HepG2 (cell line): Measurements from ENCODE around the gene AKAP1. TPM values are rescaled to one million over a fixed set of nuclear protein-coding genes. Genes with fewer than 3 reads are reported as not detected.

Source experiments
- BRD4 ChIP-seq: sonication (generic); formaldehyde crosslinking; IDR thresholded peaks from 2 replicates; pipeline ENCODE4 v1.4.0; 2020; ENCODE audit warnings: missing genetic modification reagents
- HMGXB4 ChIP-seq, 2 experiments: sonication (generic) in 1 of 2; formaldehyde crosslinking in 1 of 2; IDR thresholded peaks; 2 replicates each; pipeline versions ENCODE4 v1.4.0 to v1.6.1; 2018 to 2020; ENCODE audit warnings: missing genetic modification reagents in 2 of 2, borderline replicate concordance in 1 of 2, low read depth in 1 of 2, mild to moderate bottlenecking in 1 of 2, missing biosample characterization in 1 of 2
- KLF11 ChIP-seq: IDR thresholded peaks from 2 replicates; pipeline ENCODE4 v1.6.1; 2016; ENCODE audit warnings: missing compliant biosample characterization
- KMT2A ChIP-seq: sonication (generic); formaldehyde crosslinking; IDR thresholded peaks from 2 replicates; pipeline ENCODE4 v1.4.0; 2020; ENCODE audit warnings: missing genetic modification reagents
- MBD4 ChIP-seq: IDR thresholded peaks from 2 replicates; pipeline ENCODE4 v1.6.1; 2012; ENCODE audit warnings: low read length, inconsistent platforms, borderline replicate concordance
- MEIS1 ChIP-seq: sonication (generic); formaldehyde crosslinking; IDR thresholded peaks from 2 replicates; pipeline ENCODE4 v1.9.0; 2021; ENCODE audit warnings: mild to moderate bottlenecking, missing genetic modification reagents, moderate library complexity, borderline replicate concordance
- NFATC3 ChIP-seq: sonication (generic); formaldehyde crosslinking; IDR thresholded peaks from 2 replicates; pipeline ENCODE4 v1.5.1; 2020; ENCODE audit warnings: mild to moderate bottlenecking, missing genetic modification reagents
- SNAI1 ChIP-seq: sonication (generic); formaldehyde crosslinking; IDR thresholded peaks from 2 replicates; pipeline ENCODE4 v1.5.0; 2020; ENCODE audit warnings: mild to moderate bottlenecking, missing genetic modification reagents, borderline replicate concordance
- SP5 ChIP-seq: IDR thresholded peaks from 2 replicates; pipeline ENCODE4 v1.6.1; 2016; ENCODE audit warnings: low read depth, borderline replicate concordance
- ZNF407 ChIP-seq: sonication (generic); formaldehyde crosslinking; IDR thresholded peaks from one replicate; pipeline ENCODE4 v1.5.1; 2020; ENCODE audit warnings: mild to moderate bottlenecking, missing genetic modification reagents; ENCODE audit errors: not compliant biosample characterization
- ZNF414 ChIP-seq: sonication (generic); formaldehyde crosslinking; IDR thresholded peaks from 2 replicates; pipeline ENCODE4 v1.5.0; 2020; ENCODE audit warnings: missing genetic modification reagents
- ZNF766 ChIP-seq: sonication (generic); formaldehyde crosslinking; IDR thresholded peaks from 2 replicates; pipeline ENCODE4 v1.5.0; 2020; ENCODE audit warnings: missing genetic modification reagents, borderline replicate concordance
- polyA plus RNA-seq, 8 experiments: library from polyadenylated mRNA; depleted of rRNA in 3 of 8; stranded (reverse) in 7 of 8; unstranded in 1 of 8; fragments of >200 nt; fragmentation: Illumina TruSeq in 4 of 8; extraction: Trizol in 4 of 8; gene quantifications; 2 replicates each; pipeline versions ENCODE4 v1.2.1 to v1.2.3, GENCODE V29; 2011 to 2016; ENCODE audit warnings: low read depth in 4 of 8, missing spikeins in 1 of 8, mixed read lengths in 1 of 8; ENCODE audit not compliant: insufficient read depth in 1 of 8
- total RNA-seq, 5 experiments: library from RNA; depleted of rRNA; stranded (reverse); fragments of >200 nt; fragmentation: Illumina TruSeq; extraction: Trizol; gene quantifications; 2 replicates each; pipeline ENCODE4 v1.2.3, GENCODE V29; 2016; ENCODE audit warnings: low read depth in 1 of 5
- TF ChIP-seq, protein P1 (sequence below): sonication (generic); formaldehyde crosslinking; IDR thresholded peaks from 2 replicates; pipeline ENCODE4 v1.5.1; 2020; ENCODE audit warnings: missing genetic modification reagents, mild to moderate bottlenecking, borderline replicate concordance

AKAP1 gene
- total and polyA plus RNA-seq, 2 of the 13 experiments (the other 11 are each of a cell fraction or from before 2014, with no cell fraction given), result 101 to 131 TPM

DNA sequence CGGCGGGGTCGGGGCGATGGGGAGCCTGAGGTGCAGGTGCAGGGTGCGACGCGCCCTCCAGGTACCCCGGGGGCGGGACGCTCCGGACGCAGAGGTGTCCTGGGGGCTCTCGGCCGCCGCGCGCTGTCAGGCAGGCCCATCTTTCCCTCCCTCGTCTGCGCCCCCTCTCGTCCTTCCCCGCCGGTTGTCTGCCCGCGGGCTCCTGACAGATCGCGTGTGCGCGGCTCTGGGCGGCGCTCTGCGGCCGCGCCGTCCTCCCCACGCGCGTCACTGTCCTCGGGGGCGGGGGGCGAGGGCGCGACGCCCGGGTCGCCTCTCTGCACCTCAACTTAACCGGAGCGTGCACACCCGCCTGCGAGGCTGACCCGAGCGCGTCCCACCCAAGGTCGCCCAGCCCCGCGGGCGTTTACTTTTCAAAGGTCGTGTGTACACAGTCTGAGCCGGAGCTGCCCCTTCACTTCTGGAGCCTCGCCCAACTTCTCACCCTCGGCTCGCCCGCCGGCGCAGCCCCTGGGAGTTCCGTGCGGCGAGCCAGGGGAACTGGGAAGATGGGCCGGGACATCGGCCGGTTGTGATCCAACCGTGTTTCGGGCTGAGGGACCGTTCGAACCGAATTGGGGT is 512 bp downstream of the AKAP1 start (continued):
- TF ChIP-seq HMGXB4 (CRISPR knock-in tag; IDR thresholded peaks at IDR 0.05; ENCODE audit: borderline replicate concordance in 1 of 2, low read depth in 1 of 2) (peak; percentile 79 to 96), SP5 (CRISPR knock-in tag) (peak; percentile 92), MEIS1 (CRISPR knock-in tag) (peak; percentile 57; the same call in 1 of the 2 replicates), MBD4 (no peak), KMT2A (CRISPR knock-in tag) (peak; percentile 92), ZNF766 (no peak), KLF11 (CRISPR knock-in tag) (peak; percentile 28; the same call in 1 of the 2 replicates), ZNF414 (no peak; the same call in 1 of the 2 replicates), ZNF407 (CRISPR knock-in tag) (peak; percentile 79), BRD4 (CRISPR knock-in tag) (peak; percentile 83; the same call in 1 of the 2 replicates), SNAI1 (CRISPR knock-in tag) (peak; percentile 98), NFATC3 (CRISPR knock-in tag) (no peak; the same call in none of the 2 replicates)
- TF ChIP-seq, protein P1, sequence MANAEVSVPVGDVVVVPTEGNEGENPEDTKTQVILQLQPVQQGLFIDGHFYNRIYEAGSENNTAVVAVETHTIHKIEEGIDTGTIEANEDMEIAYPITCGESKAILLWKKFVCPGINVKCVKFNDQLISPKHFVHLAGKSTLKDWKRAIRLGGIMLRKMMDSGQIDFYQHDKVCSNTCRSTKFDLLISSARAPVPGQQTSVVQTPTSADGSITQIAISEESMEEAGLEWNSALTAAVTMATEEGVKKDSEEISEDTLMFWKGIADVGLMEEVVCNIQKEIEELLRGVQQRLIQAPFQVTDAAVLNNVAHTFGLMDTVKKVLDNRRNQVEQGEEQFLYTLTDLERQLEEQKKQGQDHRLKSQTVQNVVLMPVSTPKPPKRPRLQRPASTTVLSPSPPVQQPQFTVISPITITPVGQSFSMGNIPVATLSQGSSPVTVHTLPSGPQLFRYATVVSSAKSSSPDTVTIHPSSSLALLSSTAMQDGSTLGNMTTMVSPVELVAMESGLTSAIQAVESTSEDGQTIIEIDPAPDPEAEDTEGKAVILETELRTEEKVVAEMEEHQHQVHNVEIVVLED, result peak; percentile 84
